ENCODE measurements around the gene TMX4. TPM values are rescaled to one million over a fixed set of nuclear protein-coding genes. Genes with fewer than 3 reads are reported as not detected.
A peak's percentile ranks its signal among the peaks of the same experiment; 100 is the strongest.

Gene TMX4
- total and polyA plus RNA-seq, 5 donors from 2014 or later: 71.7 to 111 (median 90.2) TPM

DNA sequence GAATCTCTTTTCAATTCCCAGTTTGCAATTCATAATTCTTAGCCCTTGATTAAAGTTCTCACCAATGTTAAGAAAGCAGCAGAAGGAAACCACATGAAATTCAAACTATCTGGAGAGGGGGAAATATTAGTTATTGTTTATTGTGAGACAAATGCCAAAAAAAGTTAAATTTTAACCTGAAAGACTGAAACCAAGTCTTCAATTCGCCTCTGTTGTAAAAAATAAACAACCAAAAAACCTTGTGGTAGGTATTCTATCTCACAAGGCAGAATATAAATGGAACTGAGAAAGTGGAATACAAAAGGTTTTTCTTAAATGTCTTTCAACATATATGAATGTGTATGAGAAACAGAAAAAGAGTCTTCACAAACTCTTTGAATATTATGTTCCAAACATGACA is 24.8 kb downstream of the TMX4 start:
- peaks cover 0 to 9% (median 3%) of the 10 kb centered on the region in 7 donors for H3K9me3 Mint-ChIP-seq
- peaks cover 0 to 13% (median 2%) of the 10 kb centered on the region in 4 donors for H3K4me1 Mint-ChIP-seq
- H3K27ac ChIP-seq (ENCODE audit: insufficient read depth, low read length, poor library complexity, severe bottlenecking): no peak overlapping the region
- H3K9me3 ChIP-seq (ENCODE audit: control insufficient read depth in 2 of 2, low read length in 2 of 2): peaks cover 6% of the 10 kb centered on the region in 2 experiments
- no peak overlapping the region for H3K4me3 Mint-ChIP-seq
- H3K36me3 Mint-ChIP-seq: peaks cover 19% of the 10 kb centered on the region
- H3K4me1 ChIP-seq (ENCODE audit: control insufficient read depth, insufficient read depth, low read length, poor library complexity, severe bottlenecking): no peaks in the 10 kb centered on the region
- H3K27me3 Mint-ChIP-seq: no peaks in the 10 kb centered on the region
- H3K36me3 ChIP-seq (ENCODE audit: control insufficient read depth, insufficient read depth, low read length): peaks cover 85% of the 10 kb centered on the region
- H3K4me3 ChIP-seq (ENCODE audit: low read depth, low read length): no peak overlapping the region
- H3K27me3 ChIP-seq (ENCODE audit: control insufficient read depth, insufficient read depth, low read length): no peaks in the 10 kb centered on the region
- no peak overlapping the region for H3K27ac Mint-ChIP-seq
- DNase-seq: no peak
- ATAC-seq (ENCODE audit: low read depth in 2 of 2): no peak

DNA sequence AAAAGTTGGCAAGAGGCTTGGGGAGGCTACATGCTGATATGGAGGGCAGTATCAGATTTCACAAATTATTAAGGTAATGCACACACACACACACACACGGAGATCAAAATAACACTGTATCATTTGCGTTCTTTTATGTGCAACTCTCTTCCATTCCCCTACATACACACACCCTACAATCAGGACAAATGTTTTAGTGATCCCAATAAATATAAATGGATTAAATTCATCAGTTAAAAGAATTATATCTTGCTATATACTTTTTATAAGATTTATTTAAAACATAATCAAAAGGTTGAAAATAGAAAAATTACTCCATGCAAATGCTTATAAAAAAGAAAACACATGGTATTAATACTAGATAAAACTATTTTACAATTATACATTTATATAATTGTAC is 25.9 kb downstream of the TMX4 start:
- H3K36me3 ChIP-seq (ENCODE audit: control insufficient read depth, insufficient read depth, low read length): peaks cover 78% of the 10 kb centered on the region
- ATAC-seq (ENCODE audit: low read depth in 2 of 2) (no peak), DNase-seq (no peak)
- no peak overlapping the region for H3K4me3 Mint-ChIP-seq
- no peaks in the 10 kb centered on the region for H3K27me3 Mint-ChIP-seq
- H3K27ac Mint-ChIP-seq: no peak overlapping the region
- H3K4me1 ChIP-seq (ENCODE audit: control insufficient read depth, insufficient read depth, low read length, poor library complexity, severe bottlenecking): no peaks in the 10 kb centered on the region
- no peak overlapping the region for H3K4me3 ChIP-seq (ENCODE audit: low read depth, low read length)
- peaks cover 0 to 13% (median 2%) of the 10 kb centered on the region in 4 donors for H3K4me1 Mint-ChIP-seq
- H3K36me3 Mint-ChIP-seq: peaks cover 19% of the 10 kb centered on the region
- H3K27ac ChIP-seq (ENCODE audit: insufficient read depth, low read length, poor library complexity, severe bottlenecking): no peak overlapping the region
- H3K9me3 ChIP-seq (ENCODE audit: control insufficient read depth in 2 of 2, low read length in 2 of 2): peaks cover 6% of the 10 kb centered on the region in 2 experiments
- no peaks in the 10 kb centered on the region for H3K27me3 ChIP-seq (ENCODE audit: control insufficient read depth, insufficient read depth, low read length)
- H3K9me3 Mint-ChIP-seq: peaks cover 0 to 9% (median 3%) of the 10 kb centered on the region in 7 donors

DNA sequence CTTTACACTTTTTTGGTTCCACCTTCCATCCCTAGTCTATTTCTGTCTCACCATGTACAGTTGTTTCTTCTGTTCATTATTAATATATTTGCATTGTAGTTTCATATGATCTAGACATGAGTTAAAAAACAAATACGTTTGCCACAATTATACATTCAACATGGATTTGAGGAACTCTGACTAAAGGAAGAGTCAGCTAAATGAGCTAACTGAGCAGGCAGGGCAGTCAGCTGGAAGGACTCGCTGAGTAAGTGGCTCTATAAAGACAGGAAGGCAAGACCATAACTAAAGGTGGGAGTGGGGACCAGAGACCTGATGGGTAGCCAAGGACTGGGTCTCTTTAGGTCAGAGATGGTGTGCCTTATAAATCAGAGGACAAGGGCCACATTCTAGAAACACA is 26.3 kb downstream of the TMX4 start:
- Mint-ChIP-seq H3K27ac (no peak overlapping the region), H3K9me3 (peaks cover 0 to 9% (median 3%) of the 10 kb centered on the region in 7 donors), H3K36me3 (peaks cover 19% of the 10 kb centered on the region), H3K4me3 (no peak overlapping the region), H3K27me3 (no peaks in the 10 kb centered on the region), H3K4me1 (peaks cover 0 to 13% (median 2%) of the 10 kb centered on the region in 4 donors)
- H3K4me3 ChIP-seq (ENCODE audit: low read depth, low read length): no peak overlapping the region
- H3K36me3 ChIP-seq (ENCODE audit: control insufficient read depth, insufficient read depth, low read length): peaks cover 73% of the 10 kb centered on the region
- no peak overlapping the region for H3K27ac ChIP-seq (ENCODE audit: insufficient read depth, low read length, poor library complexity, severe bottlenecking)
- ATAC-seq (ENCODE audit: low read depth in 2 of 2) (no peak), DNase-seq (no peak)
- H3K4me1 ChIP-seq (ENCODE audit: control insufficient read depth, insufficient read depth, low read length, poor library complexity, severe bottlenecking): no peaks in the 10 kb centered on the region
- H3K9me3 ChIP-seq (ENCODE audit: control insufficient read depth in 2 of 2, low read length in 2 of 2): peaks cover 6% of the 10 kb centered on the region in 2 experiments
- no peaks in the 10 kb centered on the region for H3K27me3 ChIP-seq (ENCODE audit: control insufficient read depth, insufficient read depth, low read length)

DNA sequence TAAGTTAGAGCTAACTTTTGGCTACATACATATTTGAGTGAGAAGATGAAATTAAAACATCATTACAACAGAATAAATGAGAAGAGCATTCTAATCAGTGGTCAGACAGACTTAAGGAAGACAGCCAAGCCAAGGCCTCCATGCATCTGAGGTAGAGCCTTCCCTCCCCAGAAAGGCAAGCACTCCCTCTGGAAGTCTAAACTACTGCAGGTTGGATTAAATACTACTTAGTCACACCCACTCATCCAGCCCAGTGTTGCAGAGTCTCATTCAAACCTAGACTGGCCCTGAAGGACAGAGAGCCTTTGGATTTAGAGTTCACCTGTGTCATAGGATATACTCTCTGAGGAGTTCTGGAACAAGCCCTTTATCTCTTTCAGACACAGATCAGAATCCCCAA is 29.2 kb downstream of the TMX4 start:
- no peaks in the 10 kb centered on the region for H3K27me3 Mint-ChIP-seq
- Histone ChIP-seq H3K4me1 (ENCODE audit: control insufficient read depth, insufficient read depth, low read length, poor library complexity, severe bottlenecking) (no peaks in the 10 kb centered on the region), H3K27me3 (ENCODE audit: control insufficient read depth, insufficient read depth, low read length) (no peaks in the 10 kb centered on the region), H3K9me3 (ENCODE audit: control insufficient read depth in 2 of 2, low read length in 2 of 2) (peaks cover 6% of the 10 kb centered on the region in 2 experiments), H3K27ac (ENCODE audit: insufficient read depth, low read length, poor library complexity, severe bottlenecking) (no peak overlapping the region), H3K4me3 (ENCODE audit: low read depth, low read length) (no peak overlapping the region), H3K36me3 (ENCODE audit: control insufficient read depth, insufficient read depth, low read length) (peaks cover 62% of the 10 kb centered on the region)
- peaks cover 35% of the 10 kb centered on the region for H3K36me3 Mint-ChIP-seq
- H3K27ac Mint-ChIP-seq: peak overlapping the region in 1 of 3 donors; percentile 53
- peaks cover 0 to 17% (median 2%) of the 10 kb centered on the region in 4 donors for H3K4me1 Mint-ChIP-seq
- no peak for ATAC-seq (ENCODE audit: low read depth in 2 of 2)
- DNase-seq: no peak
- peaks cover 0 to 9% (median 3%) of the 10 kb centered on the region in 7 donors for H3K9me3 Mint-ChIP-seq
- no peak overlapping the region for H3K4me3 Mint-ChIP-seq

DNA sequence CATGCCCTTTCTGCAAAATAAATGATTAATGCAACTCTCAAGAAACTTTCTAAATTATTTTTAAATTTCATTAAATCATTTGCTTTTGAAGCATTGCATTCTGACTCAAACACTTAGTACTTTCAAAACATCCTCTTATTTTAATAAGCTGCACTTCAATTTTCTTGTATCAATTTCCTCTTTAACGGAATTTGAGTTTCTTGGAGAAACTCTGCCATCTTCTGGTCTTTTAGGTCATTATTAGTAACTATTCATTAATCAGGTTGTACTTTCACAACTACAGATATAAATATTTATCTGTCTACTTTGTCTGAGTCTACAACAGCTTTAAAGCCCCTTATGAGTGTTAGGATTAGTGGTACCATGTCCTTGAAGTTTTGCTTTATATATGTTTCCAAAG is 30.2 kb downstream of the TMX4 start:
- no peaks in the 10 kb centered on the region for H3K27me3 ChIP-seq (ENCODE audit: control insufficient read depth, insufficient read depth, low read length)
- H3K27ac Mint-ChIP-seq: no peak overlapping the region
- DNase-seq (no peak), ATAC-seq (ENCODE audit: low read depth in 2 of 2) (no peak)
- H3K27ac ChIP-seq (ENCODE audit: insufficient read depth, low read length, poor library complexity, severe bottlenecking): no peak overlapping the region
- H3K36me3 ChIP-seq (ENCODE audit: control insufficient read depth, insufficient read depth, low read length): peaks cover 57% of the 10 kb centered on the region
- H3K4me3 Mint-ChIP-seq: no peak overlapping the region
- no peak overlapping the region for H3K4me3 ChIP-seq (ENCODE audit: low read depth, low read length)
- H3K9me3 Mint-ChIP-seq: peaks cover 0 to 3% (median 1%) of the 10 kb centered on the region in 7 donors
- peaks cover 3% of the 10 kb centered on the region in 2 experiments for H3K9me3 ChIP-seq (ENCODE audit: control insufficient read depth in 2 of 2, low read length in 2 of 2)
- peaks cover 35% of the 10 kb centered on the region for H3K36me3 Mint-ChIP-seq
- H3K27me3 Mint-ChIP-seq: no peaks in the 10 kb centered on the region
- peaks cover 0 to 12% (median 2%) of the 10 kb centered on the region in 4 donors for H3K4me1 Mint-ChIP-seq
- no peaks in the 10 kb centered on the region for H3K4me1 ChIP-seq (ENCODE audit: control insufficient read depth, insufficient read depth, low read length, poor library complexity, severe bottlenecking)

DNA sequence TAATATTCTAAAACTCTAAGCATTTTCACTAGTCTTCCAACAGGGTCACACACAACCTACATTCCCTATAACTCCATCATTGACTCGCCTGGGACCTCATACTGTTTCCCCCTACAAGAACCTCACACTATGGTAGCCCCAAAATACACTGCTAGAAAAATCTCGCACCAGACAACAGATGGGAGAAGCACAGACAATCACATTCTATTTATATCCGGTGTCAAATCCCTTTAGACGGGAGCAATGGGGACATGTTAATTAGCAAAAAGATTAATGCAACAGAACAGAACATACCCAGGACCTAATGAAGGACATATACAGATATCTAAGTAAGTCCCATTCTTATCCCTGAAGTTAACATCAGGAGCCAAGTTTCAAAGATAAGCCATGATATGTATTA is 33.6 kb downstream of the TMX4 start:
- Histone ChIP-seq H3K36me3 (ENCODE audit: control insufficient read depth, insufficient read depth, low read length) (peaks cover 63% of the 10 kb centered on the region), H3K9me3 (ENCODE audit: control insufficient read depth in 2 of 2, low read length in 2 of 2) (no peaks in the 10 kb centered on the region), H3K27ac (ENCODE audit: insufficient read depth, low read length, poor library complexity, severe bottlenecking) (no peak overlapping the region), H3K4me1 (ENCODE audit: control insufficient read depth, insufficient read depth, low read length, poor library complexity, severe bottlenecking) (peaks cover 1% of the 10 kb centered on the region), H3K27me3 (ENCODE audit: control insufficient read depth, insufficient read depth, low read length) (no peaks in the 10 kb centered on the region), H3K4me3 (ENCODE audit: low read depth, low read length) (no peak overlapping the region)
- no peak for DNase-seq
- peaks cover 46% of the 10 kb centered on the region for H3K36me3 Mint-ChIP-seq
- H3K4me3 Mint-ChIP-seq: no peak overlapping the region
- H3K9me3 Mint-ChIP-seq: no peaks in the 10 kb centered on the region
- no peaks in the 10 kb centered on the region for H3K27me3 Mint-ChIP-seq
- peak overlapping the region in 2 of 3 donors; percentile 5 to 60 for H3K27ac Mint-ChIP-seq
- H3K4me1 Mint-ChIP-seq: peaks cover 4 to 17% (median 10%) of the 10 kb centered on the region in 4 donors
- no peak for ATAC-seq (ENCODE audit: low read depth in 2 of 2)

DNA sequence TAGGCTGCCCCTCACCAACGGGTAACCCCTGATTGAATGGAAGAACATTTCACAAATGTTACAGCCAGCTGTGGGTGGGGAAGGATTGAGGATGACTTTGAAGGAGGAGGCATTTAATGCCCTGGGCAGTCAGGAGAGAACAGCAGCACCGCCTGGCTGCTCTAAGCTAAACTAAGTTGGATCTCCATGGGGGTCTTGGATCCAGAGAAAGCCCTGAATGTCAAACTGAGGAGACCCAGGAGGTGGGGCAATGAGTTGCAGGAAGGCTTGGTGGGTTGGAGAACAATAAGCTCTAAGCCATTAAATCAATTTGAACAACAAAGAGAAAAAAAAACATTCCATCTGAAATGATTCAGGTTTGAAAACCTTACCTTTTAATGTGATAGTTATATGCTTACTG is 35.4 kb downstream of the TMX4 start:
- Histone ChIP-seq H3K27me3 (ENCODE audit: control insufficient read depth, insufficient read depth, low read length) (no peaks in the 10 kb centered on the region), H3K4me1 (ENCODE audit: control insufficient read depth, insufficient read depth, low read length, poor library complexity, severe bottlenecking) (peaks cover 6% of the 10 kb centered on the region), H3K27ac (ENCODE audit: insufficient read depth, low read length, poor library complexity, severe bottlenecking) (no peak overlapping the region), H3K36me3 (ENCODE audit: control insufficient read depth, insufficient read depth, low read length) (peaks cover 59% of the 10 kb centered on the region), H3K4me3 (ENCODE audit: low read depth, low read length) (no peak overlapping the region), H3K9me3 (ENCODE audit: control insufficient read depth in 2 of 2, low read length in 2 of 2) (no peaks in the 10 kb centered on the region)
- no peak overlapping the region for H3K4me3 Mint-ChIP-seq
- no peak for ATAC-seq (ENCODE audit: low read depth in 2 of 2)
- no peaks in the 10 kb centered on the region for H3K9me3 Mint-ChIP-seq
- H3K27me3 Mint-ChIP-seq: no peaks in the 10 kb centered on the region
- H3K36me3 Mint-ChIP-seq: peaks cover 40% of the 10 kb centered on the region
- peak overlapping the region in 1 of 3 donors; percentile 67 for H3K27ac Mint-ChIP-seq
- DNase-seq: no peak
- H3K4me1 Mint-ChIP-seq: peaks cover 4 to 26% (median 18%) of the 10 kb centered on the region in 4 donors

DNA sequence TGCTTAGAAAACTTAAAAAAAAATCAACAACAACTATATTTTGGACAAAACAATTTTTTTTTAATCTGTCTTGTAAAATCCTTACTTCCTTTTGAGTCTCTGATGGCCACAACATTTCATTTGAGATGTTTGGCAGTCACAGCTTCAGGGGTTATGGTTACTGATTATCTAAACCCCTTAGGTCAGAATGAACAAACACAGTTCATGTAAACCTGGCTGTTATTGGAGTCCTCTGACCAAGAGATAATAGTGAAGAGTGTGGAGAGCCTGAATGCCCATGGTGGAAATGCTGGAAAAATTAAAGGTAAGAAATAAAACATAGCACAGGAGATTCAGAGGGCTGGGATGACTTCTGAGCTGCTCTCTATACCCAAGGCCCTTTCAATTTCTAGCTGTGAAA is 38.2 kb downstream of the TMX4 start:
- Mint-ChIP-seq H3K4me1 (peaks cover under 1 to 26% (median 18%) of the 10 kb centered on the region in 4 donors), H3K9me3 (no peaks in the 10 kb centered on the region), H3K27me3 (no peaks in the 10 kb centered on the region), H3K27ac (peak overlapping the region in 2 of 3 donors; percentile 35 to 81), H3K4me3 (no peak overlapping the region), H3K36me3 (peaks cover 37% of the 10 kb centered on the region)
- H3K9me3 ChIP-seq (ENCODE audit: control insufficient read depth in 2 of 2, low read length in 2 of 2): no peaks in the 10 kb centered on the region
- H3K36me3 ChIP-seq (ENCODE audit: control insufficient read depth, insufficient read depth, low read length): peaks cover 50% of the 10 kb centered on the region
- DNase-seq (no peak), ATAC-seq (ENCODE audit: low read depth in 2 of 2) (no peak)
- H3K4me1 ChIP-seq (ENCODE audit: control insufficient read depth, insufficient read depth, low read length, poor library complexity, severe bottlenecking): peaks cover 6% of the 10 kb centered on the region
- H3K4me3 ChIP-seq (ENCODE audit: low read depth, low read length): no peak overlapping the region
- no peak overlapping the region for H3K27ac ChIP-seq (ENCODE audit: insufficient read depth, low read length, poor library complexity, severe bottlenecking)
- H3K27me3 ChIP-seq (ENCODE audit: control insufficient read depth, insufficient read depth, low read length): no peaks in the 10 kb centered on the region
